Liver (tissue), 9 donors: ENCODE results near the gene MED23. TPM values are rescaled to one million over a fixed set of nuclear protein-coding genes. Genes with fewer than 3 reads are reported as not detected.

Experiments used
- DNase-seq: peaks from one replicate; pipeline ENCODE4 v3.0.0-alpha.2; 2017; ENCODE audit warnings: low spot score
- H3K27ac ChIP-seq, 2 donors: one replicate each; pipeline ENCODE4 v1.7.0; 2013; ENCODE audit warnings: inconsistent platforms in 2 of 2, low read length in 2 of 2, control low read depth in 1 of 2, low read depth in 1 of 2, mild to moderate bottlenecking in 1 of 2
- H3K27me3 ChIP-seq, 4 donors: one replicate each; pipeline versions ENCODE4 v1.6.1 to v1.7.0; 2013; ENCODE audit warnings: low read length in 3 of 4, inconsistent platforms in 1 of 4, mild to moderate bottlenecking in 1 of 4, moderate library complexity in 1 of 4; ENCODE audit not compliant: control insufficient read depth in 4 of 4, insufficient read depth in 4 of 4
- H3K36me3 ChIP-seq, 4 donors: one replicate each; pipeline versions ENCODE4 v1.6.1 to v1.7.0; 2013; ENCODE audit warnings: low read length in 3 of 4, mild to moderate bottlenecking in 3 of 4, low read depth in 1 of 4, moderate library complexity in 1 of 4; ENCODE audit not compliant: control insufficient read depth in 4 of 4, insufficient read depth in 3 of 4
- H3K4me1 ChIP-seq, 4 donors: one replicate each; pipeline versions ENCODE4 v1.6.1 to v1.7.0; 2013; ENCODE audit warnings: low read length in 3 of 4, mild to moderate bottlenecking in 3 of 4, moderate library complexity in 1 of 4; ENCODE audit not compliant: control insufficient read depth in 4 of 4, insufficient read depth in 4 of 4
- H3K4me3 ChIP-seq, 3 donors: one replicate each; pipeline versions ENCODE4 v1.6.1 to v1.7.0; 2013; ENCODE audit warnings: low read length in 3 of 3, control low read depth in 1 of 3, low read depth in 1 of 3, mild to moderate bottlenecking in 1 of 3
- H3K9ac ChIP-seq, 2 donors: one replicate each; pipeline ENCODE4 v1.7.0; 2013; ENCODE audit warnings: low read length in 2 of 2, mild to moderate bottlenecking in 2 of 2, moderate library complexity in 2 of 2, control low read depth in 1 of 2, low read depth in 1 of 2
- H3K9me3 ChIP-seq, 4 donors: one replicate each; pipeline versions ENCODE4 v1.6.1 to v1.7.0; 2013; ENCODE audit warnings: low read length in 3 of 4; ENCODE audit not compliant: control insufficient read depth in 4 of 4
- ATF3 ChIP-seq: IDR thresholded peaks from 2 replicates; pipeline ENCODE4 v1.6.1; 2016; ENCODE audit warnings: antibody characterized with exemption
- CTCF ChIP-seq: fragments of 150-350 bp; IDR thresholded peaks from 2 replicates; pipeline ENCODE4 v1.5.1; 2017; ENCODE audit warnings: improper control_type of control experiment, low read depth, low read length; ENCODE audit not compliant: missing input control
- EGR1 ChIP-seq, 2 donors: IDR thresholded peaks; 2 replicates each; pipeline ENCODE4 v1.6.1; 2016 to 2018; ENCODE audit warnings: antibody characterized with exemption in 2 of 2, low read depth in 2 of 2
- FOXA1 ChIP-seq: IDR thresholded peaks from 2 replicates; pipeline ENCODE4 v1.6.1; 2016; ENCODE audit warnings: antibody characterized with exemption
- FOXA2 ChIP-seq: IDR thresholded peaks from 2 replicates; pipeline ENCODE4 v1.6.1; 2016; ENCODE audit warnings: antibody characterized with exemption
- GABPA ChIP-seq, 2 donors: IDR thresholded peaks in 1 of 2; conservative IDR thresholded peaks in 1 of 2; 2 replicates each; pipeline ENCODE4 v1.6.1; 2016; ENCODE audit warnings: antibody characterized with exemption in 2 of 2, mild to moderate bottlenecking in 1 of 2, moderate library complexity in 1 of 2
- HNF4A ChIP-seq, 2 donors: conservative IDR thresholded peaks; 2 replicates each; pipeline ENCODE4 v1.6.1; 2016; ENCODE audit warnings: antibody characterized with exemption in 2 of 2, mild to moderate bottlenecking in 2 of 2
- HNF4G ChIP-seq: IDR thresholded peaks from 2 replicates; pipeline ENCODE4 v1.6.1; 2016; ENCODE audit warnings: antibody characterized with exemption
- JUND ChIP-seq, 2 donors: IDR thresholded peaks; 2 replicates each; pipeline ENCODE4 v1.6.1; 2016; ENCODE audit warnings: antibody characterized with exemption in 2 of 2
- MAX ChIP-seq: IDR thresholded peaks from 2 replicates; pipeline ENCODE4 v1.6.1; 2016; ENCODE audit warnings: antibody characterized with exemption
- NR2F2 ChIP-seq: IDR thresholded peaks from 2 replicates; pipeline ENCODE4 v1.6.1; 2016; ENCODE audit warnings: antibody characterized with exemption
- REST ChIP-seq: IDR thresholded peaks from 2 replicates; pipeline ENCODE4 v1.6.1; 2016; ENCODE audit warnings: antibody characterized with exemption, mild to moderate bottlenecking
- RXRA ChIP-seq, 2 donors: IDR thresholded peaks; 2 replicates each; pipeline ENCODE4 v1.6.1; 2017 to 2018; ENCODE audit warnings: antibody characterized with exemption in 2 of 2, mild to moderate bottlenecking in 1 of 2
- SP1 ChIP-seq: IDR thresholded peaks from 2 replicates; pipeline ENCODE4 v1.6.1; 2018; ENCODE audit warnings: antibody characterized with exemption, mild to moderate bottlenecking
- TAF1 ChIP-seq: conservative IDR thresholded peaks from 2 replicates; pipeline ENCODE4 v1.6.1; 2016; ENCODE audit warnings: antibody characterized with exemption, mild to moderate bottlenecking
- YY1 ChIP-seq: IDR thresholded peaks from 2 replicates; pipeline ENCODE4 v1.6.1; 2016; ENCODE audit warnings: antibody characterized with exemption, mild to moderate bottlenecking
- ZBTB33 ChIP-seq: IDR thresholded peaks from 2 replicates; pipeline ENCODE4 v1.6.1; 2016; ENCODE audit warnings: antibody characterized with exemption
- WGBS: extraction: QIAGEN DNeasy Blood & Tissue Kit; methylation state at CpG from one replicate; pipeline ENCODE4 v1.1.7; 2013; 5-methylcytosine and 5-hydroxymethylcytosine counted together
- polyA plus RNA-seq, 2 donors: library from polyadenylated mRNA; stranded (reverse) in 1 of 2; unstranded in 1 of 2; fragments of 200-250 nt in 1 of 2; fragments of >200 nt in 1 of 2; fragmentation: Nextera tagmentation in 1 of 2; extraction: Ambion mirVana in 1 of 2; gene quantifications; one replicate each; pipeline versions ENCODE4 v1.2.1 to v1.2.3, GENCODE V29; 2013 to 2015
- total RNA-seq, 2 donors: library from RNA; depleted of rRNA; stranded (reverse); fragments of >200 nt; gene quantifications; one replicate each; pipeline ENCODE4 v1.2.3, GENCODE V29; 2014
- donor health status: healthy.
- donor health status: healthy.
- donor health status: healthy.
- donor health status: healthy.
- donor health status: healthy.

Gene MED23
- total and polyA plus RNA-seq, 4 donors: 3.9 to 17.3 (median 13.4) TPM

- 89% methylated on average over 1 of the region's 1 CpG for WGBS
- no peak for DNase-seq
- Histone ChIP-seq H3K9ac (no peak overlapping the region), H3K27ac (no peak overlapping the region), H3K36me3 (peaks cover 4 to 76% (median 64%) of the 10 kb centered on the region in 4 donors), H3K9me3 (no peaks in the 10 kb centered on the region), H3K4me3 (no peak overlapping the region), H3K27me3 (no peaks in the 10 kb centered on the region), H3K4me1 (no peaks in the 10 kb centered on the region)
- TF ChIP-seq FOXA2: no peak
- no peak for TF ChIP-seq JUND (IDR thresholded peaks at IDR 0.05)
- no peak for TF ChIP-seq ATF3
- no peak for TF ChIP-seq ZBTB33
- TF ChIP-seq EGR1 (IDR thresholded peaks at IDR 0.05; ENCODE audit: low read depth in 2 of 2): no peak
- TF ChIP-seq CTCF: no peak
- no peak for TF ChIP-seq YY1
- TF ChIP-seq FOXA1: no peak
- TF ChIP-seq HNF4G: no peak
- no peak for TF ChIP-seq SP1
- TF ChIP-seq MAX: no peak
- TF ChIP-seq HNF4A (conservative IDR thresholded peaks at IDR 0.05): no peak
- TF ChIP-seq NR2F2: no peak
- TF ChIP-seq GABPA (IDR thresholded peaks at IDR 0.05 in 1 of 2, conservative IDR thresholded peaks at IDR 0.05 in 1 of 2): no peak
- no peak for TF ChIP-seq TAF1
These were observed 25.2 kb downstream of the MED23 start for GRCh38 chr6:131602781-131603312.

GRCh38 chr6:131600716-131601115, 27.3 kb downstream of the MED23 start:
- no peak for TF ChIP-seq ATF3
- TF ChIP-seq SP1: no peak
- TF ChIP-seq TAF1: no peak
- no peak for TF ChIP-seq FOXA2
- no peak for TF ChIP-seq NR2F2
- TF ChIP-seq GABPA (IDR thresholded peaks at IDR 0.05 in 1 of 2, conservative IDR thresholded peaks at IDR 0.05 in 1 of 2): no peak
- no peak for TF ChIP-seq RXRA (IDR thresholded peaks at IDR 0.05)
- no peak for TF ChIP-seq FOXA1
- no peak for TF ChIP-seq HNF4G
- TF ChIP-seq JUND (IDR thresholded peaks at IDR 0.05): no peak
- no peak for TF ChIP-seq REST
- TF ChIP-seq EGR1 (IDR thresholded peaks at IDR 0.05; ENCODE audit: low read depth in 2 of 2): no peak
- TF ChIP-seq ZBTB33: no peak
- H3K27me3 ChIP-seq: no peaks in the 10 kb centered on the region
- no peak overlapping the region for H3K9ac ChIP-seq
- H3K27ac ChIP-seq: no peak overlapping the region
- H3K4me1 ChIP-seq: no peaks in the 10 kb centered on the region
- 91% methylated on average over 4 of the region's 4 CpGs for WGBS
- H3K9me3 ChIP-seq: no peaks in the 10 kb centered on the region
- no peak overlapping the region for H3K4me3 ChIP-seq
- H3K36me3 ChIP-seq: peaks cover 1 to 73% (median 65%) of the 10 kb centered on the region in 4 donors
- no peak for DNase-seq
